HG02610 (cell line): ENCODE results near the gene KSR1.

Source experiments
- ATAC-seq: cut with Tn5 transposase; IDR thresholded peaks from one replicate; pipeline ENCODE4 v1.9.1; 2021; ENCODE audit warnings: mild to moderate bottlenecking, moderate library complexity; ENCODE audit not compliant: unreplicated experiment

Gene KSR1

DNA sequence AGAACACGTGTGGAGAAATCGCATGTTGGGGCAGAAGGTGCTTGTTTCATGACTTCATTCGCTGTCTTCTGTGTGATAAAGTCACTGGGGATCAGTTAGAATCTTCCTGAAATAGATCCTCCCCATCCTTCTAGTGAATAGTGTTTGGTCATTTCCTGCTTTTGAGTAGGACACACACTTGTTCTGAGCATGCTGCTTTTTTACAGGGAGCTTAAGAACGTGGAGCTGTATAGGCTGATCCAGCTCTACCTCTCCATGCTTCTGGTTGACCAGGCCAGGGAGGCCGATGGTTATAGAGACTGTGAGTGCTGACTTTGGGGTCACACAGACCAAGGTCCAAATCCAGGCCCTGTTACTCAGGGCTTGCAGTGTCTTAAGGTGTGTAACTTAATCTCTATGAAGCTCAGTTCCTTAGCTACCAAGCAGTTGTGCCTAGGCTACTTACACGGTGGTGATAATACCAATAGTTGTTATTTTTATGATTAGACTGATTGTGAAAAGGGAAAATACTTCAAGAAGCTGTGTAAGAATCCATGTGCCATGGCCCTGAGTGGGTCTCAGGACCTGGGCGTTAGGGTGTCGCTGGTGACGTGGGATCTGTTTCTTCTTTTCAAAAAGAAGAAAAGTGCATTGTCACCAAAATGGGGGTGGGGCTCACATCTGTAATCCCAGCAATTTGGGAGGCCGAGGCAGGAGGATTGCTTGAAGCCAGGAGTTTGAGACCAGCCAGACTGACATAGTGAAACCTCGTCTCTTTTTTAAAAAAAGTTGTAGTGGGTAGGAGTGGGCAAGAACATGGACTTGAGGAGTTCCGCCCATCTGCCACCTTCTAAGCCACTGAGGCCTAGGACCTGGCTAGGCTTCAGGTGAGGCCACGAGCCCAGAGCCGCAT is 110.7 kb downstream of the KSR1 start:
- ATAC-seq, result no peak

DNA sequence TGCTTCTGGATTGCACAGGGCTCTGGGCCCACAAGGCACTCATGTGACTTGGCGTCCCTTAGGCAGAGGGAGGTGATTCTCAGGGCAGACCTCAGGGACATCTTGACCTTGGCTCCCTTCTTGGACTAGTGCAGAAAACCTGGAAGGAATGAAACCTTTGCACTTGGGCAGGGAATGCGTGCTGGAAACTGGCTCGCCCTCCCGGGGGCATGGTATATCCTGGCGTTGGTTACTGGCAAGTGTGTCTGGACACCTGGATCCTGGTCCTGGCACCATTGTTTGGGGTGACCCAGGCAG is 111.3 kb downstream of the KSR1 start:
- ATAC-seq, result no peak

DNA sequence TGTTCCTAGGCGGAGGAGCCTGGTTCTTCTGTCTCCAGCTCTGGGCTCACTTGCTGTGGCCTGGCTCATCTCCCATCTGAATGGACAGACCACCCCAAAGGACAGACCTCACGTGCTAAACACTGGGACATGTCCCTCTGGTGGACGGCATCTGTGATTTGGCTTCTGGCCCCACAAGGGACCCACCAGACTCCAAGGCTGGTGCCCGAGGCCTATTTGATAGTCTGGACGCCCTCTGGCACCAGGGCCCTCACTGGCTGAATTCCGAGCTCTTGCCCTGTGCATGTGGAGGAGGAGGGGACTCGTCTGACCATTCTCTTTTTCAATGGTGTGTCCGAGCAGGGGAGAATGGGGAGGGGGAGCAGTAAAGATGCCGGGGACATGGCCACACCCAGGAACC is 112.0 kb downstream of the KSR1 start:
- ATAC-seq, result no peak

DNA sequence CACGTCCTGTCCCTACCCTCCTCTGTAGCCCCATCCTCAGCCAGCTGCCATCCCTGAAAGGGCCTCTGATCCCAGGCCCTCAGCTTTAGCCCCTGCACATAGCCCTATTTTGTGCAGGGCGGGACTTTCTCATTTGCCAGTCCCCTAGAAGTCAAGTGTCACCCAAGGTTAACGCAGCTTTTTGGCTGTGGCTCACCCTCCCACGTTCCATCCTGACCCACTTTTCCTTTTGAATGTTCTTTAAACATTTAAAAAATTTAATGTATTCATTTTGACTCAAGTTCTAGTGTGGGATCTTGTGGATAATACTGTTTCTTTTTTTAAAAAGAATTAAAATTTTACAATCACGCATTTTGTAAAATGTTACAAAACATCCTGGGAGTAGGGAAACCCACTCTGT is 112.6 kb downstream of the KSR1 start:
- no peak for ATAC-seq

DNA sequence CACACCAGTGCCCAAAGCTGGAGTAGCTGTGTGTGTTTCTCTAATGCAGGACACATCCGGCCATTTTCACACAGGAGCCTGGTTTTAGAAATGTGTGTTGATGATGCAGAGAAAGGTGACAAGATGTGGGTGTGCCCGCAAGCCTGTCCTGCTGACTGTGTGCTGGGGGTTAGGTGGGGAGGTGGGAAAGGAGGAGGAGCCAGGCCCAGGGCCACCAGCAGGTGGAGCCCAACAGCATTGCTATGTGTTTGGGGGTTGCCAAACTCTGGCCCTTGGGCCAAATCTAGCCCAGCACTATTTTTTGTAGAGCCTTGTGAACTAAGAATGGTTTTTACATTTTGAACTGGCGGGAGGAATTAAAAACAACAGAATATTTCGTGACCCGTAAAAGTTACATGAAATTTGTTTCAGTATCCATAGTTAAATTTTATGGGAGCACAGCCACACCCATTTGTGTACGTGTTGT is 113.0 kb downstream of the KSR1 start:
- peak; percentile 38 for ATAC-seq

DNA sequence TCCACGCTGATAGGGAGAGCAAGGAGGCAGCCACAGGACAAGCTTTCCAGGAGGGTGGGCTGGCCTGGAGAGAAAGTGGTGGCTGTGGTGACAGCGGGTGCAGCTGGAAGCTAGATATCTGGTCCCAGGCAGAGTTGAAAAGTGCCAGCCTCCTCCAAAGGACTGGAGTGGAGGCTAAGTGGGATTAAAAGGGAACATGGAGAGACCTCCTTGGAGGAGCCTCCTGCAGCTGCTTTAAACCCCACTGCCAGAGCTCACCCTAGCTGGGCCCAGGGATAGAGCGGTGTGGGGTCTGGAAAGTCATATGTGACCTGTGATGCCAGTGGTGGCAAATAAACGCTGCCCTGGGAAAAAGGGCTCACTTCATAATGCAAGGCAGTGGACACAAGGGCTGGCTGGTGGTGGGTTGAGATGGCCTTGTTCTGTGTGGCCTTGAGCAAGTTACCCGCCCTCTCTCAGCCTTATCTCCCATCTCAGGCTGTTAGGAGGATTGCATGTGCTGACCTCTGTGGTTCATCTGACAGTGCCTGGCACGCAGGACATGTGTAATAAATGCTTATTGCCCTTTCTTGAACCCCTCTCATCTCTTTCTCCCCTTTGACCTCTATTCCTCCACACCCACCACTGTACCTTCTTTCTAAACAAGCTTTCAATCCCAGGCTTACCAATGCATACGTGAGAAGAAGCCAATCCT is 113.8 kb downstream of the KSR1 start:
- ATAC-seq, result no peak

DNA sequence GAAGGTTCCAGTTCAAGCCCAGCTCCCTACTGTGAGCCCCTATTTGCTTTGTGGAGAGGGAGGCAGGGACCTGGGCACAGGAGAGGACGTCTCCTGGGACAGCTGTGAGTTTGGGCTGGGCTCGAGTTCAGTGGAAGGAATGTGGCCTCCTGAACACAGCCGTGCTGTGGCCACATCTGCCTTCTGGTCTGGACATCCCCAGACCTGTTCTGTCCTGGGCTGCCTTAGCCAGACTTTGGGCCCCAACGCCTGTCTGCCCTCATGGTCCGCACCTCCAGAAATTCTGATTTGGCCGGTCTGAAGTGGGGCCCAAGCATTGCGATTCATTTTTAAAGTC is 114.3 kb downstream of the KSR1 start:
- ATAC-seq, result no peak

DNA sequence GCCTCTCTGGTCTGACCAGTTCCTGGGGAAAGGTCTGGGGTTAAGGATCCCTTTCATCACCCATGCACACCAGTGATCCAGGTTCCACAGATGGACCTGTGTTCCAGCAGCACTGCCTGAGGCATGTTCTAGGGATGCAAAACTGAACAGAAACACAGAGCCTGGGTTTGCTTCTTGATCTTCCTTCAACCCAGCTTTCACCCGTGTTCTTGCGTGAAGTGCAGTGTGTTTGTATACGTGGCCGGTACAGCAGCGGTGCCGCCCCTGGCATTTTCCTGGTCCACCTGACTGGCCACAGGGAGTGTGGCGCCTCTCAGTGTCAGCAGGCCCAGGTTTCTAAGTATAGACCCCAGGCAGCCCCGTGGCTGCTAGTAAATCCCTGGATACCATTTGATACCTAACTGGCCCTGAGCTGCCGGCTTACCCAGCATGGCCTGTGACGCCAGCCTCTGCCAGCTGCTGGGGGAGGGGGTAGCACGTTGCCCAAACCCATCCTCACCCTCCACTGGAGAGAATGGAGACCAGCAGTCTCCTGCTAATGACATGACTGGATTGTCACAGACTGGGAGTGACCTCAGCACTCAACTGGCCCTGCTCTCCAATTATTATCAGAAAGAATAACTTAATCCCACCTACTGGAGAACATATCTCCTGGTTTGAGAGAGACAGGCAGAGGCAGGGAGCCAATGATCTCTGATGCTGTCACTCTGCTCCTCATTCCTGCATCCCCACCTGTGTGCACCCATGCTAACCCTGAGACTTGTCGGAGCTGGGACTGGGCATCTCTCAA is 115.5 kb downstream of the KSR1 start:
- ATAC-seq, result no peak

DNA sequence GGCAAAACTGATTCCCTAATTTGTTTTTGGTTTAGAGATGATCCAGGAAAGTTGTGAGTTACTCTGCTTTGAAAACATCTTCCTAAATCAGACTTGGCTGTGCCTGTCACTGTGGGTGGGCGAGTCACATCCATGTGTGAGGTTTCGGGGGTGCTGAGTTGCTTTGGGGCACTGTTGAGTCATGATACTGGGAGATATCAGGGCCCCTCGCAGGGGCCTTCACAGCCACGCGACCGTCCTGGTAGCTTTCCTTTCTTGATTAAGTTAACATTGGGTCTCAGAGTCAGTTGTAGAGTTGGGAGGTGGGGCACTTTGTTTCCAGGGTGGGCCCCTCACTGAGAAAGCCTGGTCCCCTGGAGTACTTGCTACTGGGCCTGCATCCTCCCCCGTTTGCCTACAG is 116.4 kb downstream of the KSR1 start:
- ATAC-seq, result no peak

DNA sequence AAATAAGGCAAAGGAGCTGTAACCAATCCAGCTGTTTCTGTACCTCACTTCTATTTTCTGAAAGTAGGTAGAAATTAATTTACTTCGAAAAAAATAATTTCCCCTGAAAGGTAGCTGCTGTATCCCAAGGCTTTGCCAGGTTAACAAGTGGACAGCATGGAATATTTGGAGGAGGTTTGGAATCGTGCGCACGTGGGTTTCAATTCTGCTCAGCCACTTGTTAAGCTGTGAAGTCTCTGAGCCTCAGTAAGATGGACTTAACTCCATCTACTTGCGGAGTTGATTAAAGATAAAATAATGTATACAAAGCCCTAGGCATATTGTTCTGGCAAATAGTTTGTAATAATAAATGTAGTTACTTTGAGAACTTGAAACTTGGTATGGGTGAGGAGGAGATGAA is 117.3 kb downstream of the KSR1 start:
- ATAC-seq, result no peak

DNA sequence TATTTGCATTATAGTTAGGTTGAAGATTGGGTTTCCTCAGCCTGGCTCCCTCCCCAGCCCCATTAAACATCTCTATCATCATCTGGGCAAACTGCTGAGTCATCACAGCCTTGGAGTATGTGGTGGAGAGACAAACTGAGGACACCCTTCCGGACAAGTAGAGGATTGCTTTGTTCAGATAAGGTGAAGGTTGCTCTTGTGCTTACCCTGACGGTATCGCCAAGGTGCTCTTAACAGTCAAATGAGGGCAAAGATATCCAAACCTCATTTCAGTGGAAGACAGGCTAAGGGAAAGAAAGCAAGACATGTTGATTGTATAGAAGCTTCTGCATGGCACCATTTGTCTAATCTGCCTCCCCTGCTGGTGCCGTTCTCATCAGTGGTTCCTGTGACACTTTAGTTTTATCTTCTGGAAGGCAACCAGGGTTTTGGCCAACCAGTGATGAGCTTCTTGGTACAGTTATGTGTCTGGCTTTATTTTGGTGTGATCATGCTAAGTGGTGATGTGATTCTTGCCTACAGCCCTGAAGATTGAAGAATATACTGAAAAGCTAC is 117.8 kb downstream of the KSR1 start:
- no peak for ATAC-seq

DNA sequence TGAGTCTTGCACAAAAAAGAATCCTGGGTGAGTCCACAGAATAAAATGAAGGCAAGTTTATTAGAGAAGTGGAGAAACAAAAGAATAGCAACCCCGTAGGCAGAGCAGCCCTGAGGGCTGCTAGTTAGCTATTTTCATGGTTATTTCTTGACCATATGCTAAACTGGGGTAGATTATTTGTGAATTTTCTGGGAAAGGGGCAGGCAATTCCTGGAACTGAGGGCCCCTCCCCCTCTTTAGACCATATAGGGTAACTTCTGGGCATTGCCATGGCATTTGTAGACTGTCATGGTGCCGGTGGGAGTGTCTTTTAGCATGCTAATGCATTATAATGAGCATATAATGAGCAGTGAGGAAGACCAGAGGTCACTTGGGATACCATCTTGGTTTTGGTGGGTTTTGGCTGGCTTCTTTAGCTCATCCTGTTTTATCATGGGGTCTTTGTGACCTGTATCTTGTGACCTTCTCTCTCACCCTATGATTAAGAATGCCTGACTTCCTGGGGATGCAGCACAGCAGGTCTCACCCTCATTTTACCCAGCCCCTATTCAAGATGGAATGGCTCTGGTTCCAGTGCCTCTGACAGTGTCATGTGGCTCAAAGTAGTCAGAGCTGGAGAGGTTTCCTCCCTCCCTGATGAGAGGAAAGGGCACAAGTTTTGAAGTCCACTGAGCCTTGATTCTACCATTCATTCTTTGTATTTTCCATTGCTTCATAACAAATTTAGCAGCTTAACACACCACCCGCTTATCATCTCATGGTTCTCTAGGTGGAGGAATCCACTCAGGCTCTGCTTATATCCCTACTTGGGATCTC is 119.1 kb downstream of the KSR1 start:
- ATAC-seq, result no peak

DNA sequence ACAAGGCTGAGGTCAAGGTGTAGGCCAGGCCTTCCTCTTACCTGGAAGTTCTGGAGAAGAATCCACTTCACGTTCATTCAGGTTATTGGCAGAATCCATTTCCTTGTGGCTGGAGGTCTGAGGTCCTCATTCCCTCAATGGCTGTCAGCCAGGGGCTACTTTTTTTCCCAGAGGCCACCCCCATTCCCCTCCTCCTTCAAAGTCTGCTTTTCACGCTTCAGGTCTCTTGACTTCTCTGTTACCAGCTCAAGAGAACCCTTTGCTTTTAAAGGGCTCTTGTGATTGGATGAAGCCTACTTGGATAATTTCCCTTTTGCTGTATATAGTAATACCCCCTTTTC is 119.6 kb downstream of the KSR1 start:
- no peak for ATAC-seq

DNA sequence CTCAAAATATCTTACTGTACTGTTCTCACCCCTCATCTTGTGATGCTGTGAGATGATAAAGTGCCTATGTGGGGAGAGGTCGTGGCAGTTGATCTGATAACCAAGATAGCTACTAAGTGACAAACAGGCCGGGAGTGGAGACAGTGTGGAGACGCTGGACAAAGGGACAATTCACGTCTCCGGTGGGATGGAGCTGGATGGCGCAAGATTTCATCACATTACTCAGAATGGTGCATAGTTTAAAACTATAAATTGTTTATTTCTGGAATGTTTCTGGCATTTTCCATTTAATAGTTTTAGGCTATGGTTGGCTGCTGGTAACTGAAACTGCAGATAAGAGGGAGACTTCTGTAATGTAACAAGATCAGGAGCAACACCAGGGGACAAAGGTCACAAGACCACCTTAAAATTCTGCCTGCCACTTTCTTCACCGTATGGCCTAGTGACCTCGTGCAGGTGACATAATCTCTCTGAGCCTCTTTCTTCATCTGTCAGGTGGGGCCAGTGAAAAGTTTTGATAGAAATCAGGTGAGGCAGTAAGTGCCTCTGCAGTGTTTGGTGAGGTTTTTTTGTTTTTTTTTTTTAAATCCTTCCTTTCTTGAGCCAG is 120.3 kb downstream of the KSR1 start:
- no peak for ATAC-seq

DNA sequence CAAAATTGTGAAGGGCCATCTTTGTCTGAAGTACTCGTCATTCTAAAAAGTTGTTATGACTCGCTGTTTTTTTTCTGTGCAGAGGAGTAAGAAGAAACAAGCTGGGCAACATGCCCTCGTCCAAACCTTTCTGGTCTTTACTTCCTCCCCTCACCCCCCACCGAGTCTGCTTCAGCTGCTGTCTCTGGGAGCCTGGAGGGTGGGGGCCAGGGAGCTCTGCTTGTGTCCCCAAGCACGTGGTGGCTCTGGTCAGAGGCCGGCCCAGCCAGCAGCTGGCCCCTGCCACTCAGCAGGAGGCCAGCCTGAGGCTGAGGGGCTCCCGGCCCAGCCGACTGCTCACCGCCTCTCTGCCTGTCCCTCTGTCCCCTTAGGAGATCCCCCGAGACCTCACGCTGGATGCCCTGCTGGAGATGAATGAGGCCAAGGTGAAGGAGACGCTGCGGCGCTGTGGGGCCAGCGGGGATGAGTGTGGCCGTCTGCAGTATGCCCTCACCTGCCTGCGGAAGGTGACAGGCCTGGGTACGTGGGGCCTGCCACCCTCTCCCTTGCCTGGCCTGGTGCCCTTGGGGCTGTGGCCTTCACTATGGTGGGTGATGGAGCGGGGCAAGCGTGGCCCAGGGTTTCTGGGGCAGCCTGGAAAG is 121.0 kb downstream of the KSR1 start:
- ATAC-seq, result no peak

DNA sequence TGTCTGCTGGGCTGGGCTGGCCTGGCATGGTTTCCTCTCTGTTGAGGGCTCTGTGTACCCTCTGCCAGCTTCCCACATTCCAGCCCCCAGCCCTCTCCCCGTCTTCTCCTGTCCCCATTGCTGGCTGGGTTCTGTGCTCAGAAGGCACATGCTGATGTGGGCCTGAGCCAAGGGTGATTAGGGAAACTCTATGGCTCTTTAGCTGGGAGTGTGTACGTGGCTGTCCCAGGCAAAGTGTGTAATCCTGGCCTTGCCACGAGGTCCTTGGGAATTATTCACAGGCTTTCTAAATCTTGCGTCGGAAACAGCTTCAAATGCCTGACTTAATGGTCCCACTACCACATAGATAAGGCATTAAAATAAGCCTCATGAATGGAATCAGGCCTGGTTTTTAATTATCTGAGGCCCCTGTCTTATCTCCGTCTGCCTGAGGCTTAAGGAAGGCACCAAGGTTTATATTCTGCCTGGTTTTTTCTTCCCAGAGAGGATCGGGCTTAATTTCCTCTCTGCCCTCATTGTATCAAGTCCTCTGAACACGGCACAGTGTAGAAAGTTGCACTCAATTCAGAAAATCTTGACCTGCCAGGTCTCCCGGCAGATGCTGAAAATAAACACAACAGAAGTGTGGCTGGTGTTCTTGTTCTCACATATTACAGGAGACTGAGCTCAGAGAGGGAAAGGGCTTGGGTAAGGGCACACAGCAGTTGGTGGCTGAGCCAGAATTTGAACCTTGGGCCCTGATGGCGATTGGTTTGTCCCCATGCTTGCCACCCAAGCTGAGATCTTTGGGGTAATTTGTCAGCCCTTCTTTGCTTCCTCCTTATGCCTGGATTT is 121.9 kb downstream of the KSR1 start:
- ATAC-seq, result no peak

DNA sequence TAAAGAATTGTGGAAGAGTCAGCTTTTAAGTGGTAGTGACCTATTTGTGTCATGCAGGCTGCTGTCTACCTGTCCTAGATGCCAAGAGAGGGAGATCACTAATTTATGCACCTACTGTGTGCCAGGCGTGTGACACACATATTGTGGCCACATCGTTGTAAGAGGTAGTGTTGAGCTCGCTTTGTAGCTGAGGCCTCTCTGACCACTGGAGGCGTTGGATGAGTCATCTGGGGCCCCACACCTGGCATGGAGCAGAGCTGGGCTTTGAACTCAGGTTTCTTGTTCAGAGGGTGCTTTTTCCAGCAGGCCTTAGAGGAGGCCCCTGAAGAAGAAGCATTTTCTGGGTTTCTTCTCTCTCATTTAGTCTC is 122.5 kb downstream of the KSR1 start:
- peak; percentile 85 for ATAC-seq

DNA sequence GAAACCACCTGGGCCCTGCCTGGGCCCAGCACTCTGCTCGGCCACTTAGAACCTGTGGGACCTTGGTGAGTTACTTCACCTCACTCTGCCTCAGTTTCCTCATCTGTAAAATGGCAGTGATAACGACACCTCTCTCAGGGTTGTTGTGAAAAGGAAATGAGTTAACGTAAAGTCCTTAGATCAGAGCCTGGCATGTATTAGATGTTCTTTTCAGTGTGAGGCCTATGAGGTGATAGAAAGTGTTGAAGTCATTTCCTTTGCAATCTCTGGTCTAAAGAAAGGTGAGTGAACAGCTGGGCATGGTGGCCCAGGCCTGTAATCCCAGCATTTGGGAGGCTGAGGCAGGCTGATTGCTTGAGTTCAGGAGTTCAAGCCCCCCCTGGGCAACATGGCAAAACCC is 123.1 kb downstream of the KSR1 start:
- ATAC-seq, result peak; percentile 3

DNA sequence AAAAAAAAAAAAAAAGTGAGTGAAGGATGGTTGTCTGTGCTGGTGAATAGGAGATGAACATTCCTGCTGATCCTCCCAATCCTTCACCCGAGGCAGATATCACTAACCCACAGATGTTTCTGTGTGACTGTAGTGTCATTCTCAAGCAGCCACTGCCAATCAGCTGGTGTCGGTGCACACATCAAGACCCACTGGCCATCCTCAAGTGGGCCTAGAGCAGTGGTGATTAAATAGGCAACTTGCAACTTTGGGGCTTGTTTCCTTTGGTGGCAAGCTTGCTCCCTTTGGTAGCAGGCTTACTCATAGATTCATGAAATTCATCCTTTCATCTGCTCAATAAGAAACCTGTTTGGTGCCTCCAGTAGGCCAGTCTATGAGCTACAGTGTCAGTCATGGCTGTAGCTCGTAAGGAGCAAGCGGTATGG is 123.7 kb downstream of the KSR1 start:
- ATAC-seq, result no peak
